Urinary bladder (tissue), 4 donors: ENCODE data around the gene LSM8. TPM values are rescaled to one million over a fixed set of nuclear protein-coding genes. Genes with fewer than 3 reads are reported as not detected.
"Not testable (repeated sequence)": the region's sequence is repeated elsewhere in the genome, so short reads cannot be mapped to it uniquely, and the experiment has no call there.

Source experiments
- DNase-seq: peaks from one replicate; pipeline ENCODE4 v3.0.0-alpha.2; 2015; ENCODE audit errors: extremely low spot score
- H3K27ac ChIP-seq: one replicate; pipeline ENCODE4 v1.5.1; 2013; ENCODE audit warnings: low read depth, mild to moderate bottlenecking, moderate library complexity
- H3K36me3 ChIP-seq: one replicate; pipeline ENCODE4 v1.6.1; 2013; ENCODE audit warnings: mild to moderate bottlenecking, moderate library complexity; ENCODE audit not compliant: insufficient read depth
- H3K4me1 ChIP-seq: one replicate; pipeline ENCODE4 v1.6.1; 2013; ENCODE audit warnings: mild to moderate bottlenecking, moderate library complexity; ENCODE audit not compliant: insufficient read depth
- H3K4me3 ChIP-seq: one replicate; pipeline ENCODE4 v1.5.1; 2013; ENCODE audit warnings: low read depth, low read length
- WGBS: extraction: QIAGEN DNeasy Blood & Tissue Kit; methylation state at CpG from one replicate; pipeline ENCODE4 v1.1.7; 2013; 5-methylcytosine and 5-hydroxymethylcytosine counted together
- polyA plus RNA-seq: library from polyadenylated mRNA; stranded (reverse); fragments of 200-250 nt; gene quantifications from one replicate; pipeline ENCODE4 v1.2.3, GENCODE V29; 2013
- total RNA-seq: library from RNA; depleted of rRNA; stranded (reverse); fragments of >200 nt; gene quantifications from one replicate; pipeline ENCODE4 v1.2.3, GENCODE V29; 2014
- donor health status: healthy with polysubstance abuse.
- donor health status: healthy.

The LSM8 gene
- total and polyA plus RNA-seq, 2 donors = 27.7 to 62.2 TPM

DNA sequence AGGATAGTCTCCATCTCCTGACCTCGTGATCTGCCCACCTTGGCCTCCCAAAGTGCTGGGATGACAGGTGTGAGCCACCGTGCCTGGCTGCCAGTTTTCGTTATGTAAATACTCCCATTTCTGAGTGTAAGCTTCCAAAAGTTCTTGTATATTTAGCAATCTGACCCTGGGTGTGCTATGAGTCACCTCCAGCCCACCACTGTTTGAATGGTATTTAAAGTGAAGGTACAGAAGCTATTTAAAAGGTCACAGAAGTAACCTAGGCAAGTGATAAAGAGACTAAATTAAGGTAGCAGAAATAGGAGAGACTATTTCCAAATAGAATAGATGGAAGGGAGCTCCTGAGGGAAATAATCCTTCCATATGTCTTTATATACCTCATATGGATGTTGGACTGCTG is 36.6 kb downstream of the LSM8 start:
- Histone ChIP-seq H3K4me3 (no peak overlapping the region), H3K4me1 (no peaks in the 10 kb centered on the region), H3K36me3 (no peaks in the 10 kb centered on the region), H3K27ac (no peak overlapping the region)
- DNase-seq = no peak
- WGBS = 57% methylated on average over 3 of the region's 3 CpGs

- no peaks in the 10 kb centered on the region for H3K36me3 ChIP-seq
- no peak overlapping the region for H3K27ac ChIP-seq
- WGBS = 79% methylated on average over 1 of the region's 1 CpG
Measured at GRCh38 chr7:118222591-118222990, 38.6 kb downstream of the LSM8 start.

DNA sequence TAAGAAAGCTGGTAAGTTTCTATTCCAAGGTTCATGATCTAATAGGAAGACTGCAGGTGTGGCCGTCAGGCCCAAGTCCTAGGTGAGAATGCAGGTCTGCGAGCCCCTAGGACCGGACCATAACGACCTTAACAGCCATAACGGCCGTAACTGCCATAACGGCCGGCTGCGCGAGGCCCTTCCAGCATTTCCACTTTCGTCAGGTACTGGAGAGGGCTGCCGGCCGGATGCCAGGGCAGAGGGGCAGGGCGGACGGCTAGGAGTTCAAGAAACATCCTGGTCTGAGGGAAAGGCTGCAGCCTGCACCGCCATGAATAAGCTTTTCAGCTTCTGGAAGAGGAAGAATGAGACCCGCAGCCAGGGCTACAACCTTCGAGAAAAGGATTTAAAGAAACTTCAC is 40.6 kb downstream of the LSM8 start, which contains the start of gene ANKRD7:
Gene ANKRD7, plus strand, starts transcription at position 184 of the 400 bp plus-strand sequence. Its CDS starts 127 bp downstream, at position 311.
- H3K36me3 ChIP-seq = no peaks in the 10 kb centered on the region
- H3K4me1 ChIP-seq = no peaks in the 10 kb centered on the region
- H3K4me3 ChIP-seq = no peak within 1 kb of the TSS
- DNase-seq = no peak
- 91% methylated on average over 18 of the region's 18 CpGs for WGBS
- H3K27ac ChIP-seq = no peak within 1 kb of the TSS

More at GRCh38 chr7:118222591-118222990, 38.6 kb downstream of the LSM8 start:
- DNase-seq = no peak
- Histone ChIP-seq H3K4me1 (no peaks in the 10 kb centered on the region), H3K4me3 (no peak overlapping the region)

DNA sequence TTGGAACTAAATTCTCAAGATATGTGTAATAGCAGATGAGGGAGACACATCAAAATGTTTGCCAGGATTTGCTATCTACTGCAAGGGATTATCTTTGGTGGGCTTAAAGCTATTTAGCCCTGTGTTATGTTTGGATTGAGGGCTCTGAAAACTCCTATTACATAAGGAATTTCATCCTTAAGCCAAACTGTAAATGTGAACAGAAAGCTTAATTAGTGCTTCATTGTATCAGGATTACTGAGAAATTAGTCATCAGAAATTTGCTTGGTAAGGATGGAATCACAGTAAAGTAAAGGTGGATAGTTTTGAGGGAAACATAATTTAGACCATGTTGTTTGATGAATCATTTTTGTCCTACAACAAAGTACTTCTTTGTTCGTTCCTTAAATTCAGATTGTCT is 48.9 kb downstream of the LSM8 start:
- Histone ChIP-seq H3K4me3 (no peak overlapping the region), H3K36me3 (no peaks in the 10 kb centered on the region), H3K4me1 (no peaks in the 10 kb centered on the region), H3K27ac (no peak overlapping the region)
- 93% methylated on average over 1 of the region's 1 CpG for WGBS
- no peak for DNase-seq

DNA sequence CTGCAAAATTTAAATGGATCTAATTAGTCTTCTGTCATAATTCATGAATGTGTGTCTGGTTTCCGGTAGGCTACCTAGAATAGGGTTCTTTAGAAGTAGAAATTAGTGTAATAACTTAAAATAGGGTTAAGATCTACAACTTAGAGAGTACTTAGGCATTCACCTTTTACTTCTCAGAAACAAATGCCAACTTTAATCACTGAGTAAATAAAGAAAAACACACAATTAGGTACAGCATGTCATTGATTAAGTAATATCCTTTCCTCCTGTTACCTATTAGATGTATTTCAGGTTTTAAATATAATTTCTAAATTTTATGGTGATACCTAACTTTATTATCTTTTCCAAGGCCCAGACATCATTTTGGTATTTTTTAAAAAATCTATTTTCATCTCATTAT is 49.8 kb downstream of the LSM8 start:
- no peaks in the 10 kb centered on the region for H3K36me3 ChIP-seq
- no peak overlapping the region for H3K4me3 ChIP-seq
- 97% methylated on average over 1 of the region's 1 CpG for WGBS
- H3K27ac ChIP-seq = no peak overlapping the region
- DNase-seq = no peak
- H3K4me1 ChIP-seq = no peaks in the 10 kb centered on the region

- Histone ChIP-seq H3K27ac (no peak overlapping the region), H3K4me3 (no peak overlapping the region), H3K4me1 (no peaks in the 10 kb centered on the region), H3K36me3 (no peaks in the 10 kb centered on the region)
- 89% methylated on average over 3 of the region's 3 CpGs for WGBS
- DNase-seq = no peak
Measured at GRCh38 chr7:118239014-118239413, 55.0 kb downstream of the LSM8 start.

DNA sequence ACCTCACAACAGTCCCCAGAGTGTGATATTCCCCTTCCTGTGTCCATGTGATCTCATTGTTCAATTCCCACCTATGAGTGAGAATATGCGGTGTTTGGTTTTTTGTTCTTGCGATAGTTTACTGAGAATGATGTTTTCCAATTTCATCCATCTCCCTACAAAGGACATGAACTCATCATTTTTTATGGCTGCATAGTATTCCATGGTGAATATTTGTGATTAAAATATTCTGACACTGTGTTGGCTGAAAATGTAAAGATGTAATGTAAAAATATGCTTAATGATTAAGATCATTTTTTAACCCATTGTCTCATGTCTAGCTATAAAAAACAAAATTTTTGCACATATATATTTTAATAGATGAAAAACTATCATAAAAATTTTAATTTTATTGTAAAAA is 56.4 kb downstream of the LSM8 start:
- 100% methylated on average over 2 of the region's 2 CpGs for WGBS
- DNase-seq = not testable (repeated sequence)

More for the DNA sequence above, 56.4 kb downstream of the LSM8 start:
- H3K27ac ChIP-seq, H3K36me3 ChIP-seq, H3K4me1 ChIP-seq, H3K4me3 ChIP-seq: not testable (repeated sequence)

Other genes starting within 250 kb of the LSM8 start
- 3.1 TPM for gene ANKRD7, start 40.5 kb downstream of the LSM8 start, total RNA-seq
- gene ANKRD7, start 40.5 kb downstream of the LSM8 start, polyA plus RNA-seq = 0.10 TPM